GM19328 (cell line): ENCODE results near the gene CECR2.

Experiments
- ATAC-seq: cut with Tn5 transposase; IDR thresholded peaks from one replicate; pipeline ENCODE4 v1.9.1; 2021; ENCODE audit warnings: mild to moderate bottlenecking, moderate library complexity; ENCODE audit not compliant: unreplicated experiment

CECR2 gene

GRCh38 chr22:17443405-17444203 lies 74.3 kb downstream of the CECR2 start:
- no peak for ATAC-seq

GRCh38 chr22:17444204-17444504 lies 74.9 kb downstream of the CECR2 start:
- no peak for ATAC-seq

GRCh38 chr22:17446698-17447097 lies 77.4 kb downstream of the CECR2 start:
- ATAC-seq, result no peak

- no peak for ATAC-seq
These were observed 82.1 kb downstream of the CECR2 start for GRCh38 chr22:17451316-17451715.

- ATAC-seq, result no peak
These were observed 91.6 kb downstream of the CECR2 start for GRCh38 chr22:17460895-17461294.

GRCh38 chr22:17470880-17471500 lies 101.7 kb downstream of the CECR2 start:
- ATAC-seq, result no peak

GRCh38 chr22:17471886-17472535 lies 102.8 kb downstream of the CECR2 start:
- no peak for ATAC-seq

- no peak for ATAC-seq
These were observed 103.7 kb downstream of the CECR2 start for GRCh38 chr22:17472932-17473331.

- ATAC-seq, result no peak
These were observed 106.3 kb downstream of the CECR2 start for GRCh38 chr22:17475318-17476230.

GRCh38 chr22:17476838-17477237 lies 107.6 kb downstream of the CECR2 start:
- no peak for ATAC-seq

- no peak for ATAC-seq
These were observed 108.2 kb downstream of the CECR2 start for GRCh38 chr22:17477391-17477833.

- no peak for ATAC-seq
These were observed 109.9 kb downstream of the CECR2 start for GRCh38 chr22:17479135-17479534.

- no peak for ATAC-seq
These were observed 112.2 kb downstream of the CECR2 start for GRCh38 chr22:17481424-17481823.

- ATAC-seq, result no peak
These were observed 114.6 kb downstream of the CECR2 start for GRCh38 chr22:17483688-17484372.

- no peak for ATAC-seq
These were observed 115.3 kb downstream of the CECR2 start for GRCh38 chr22:17484608-17485007.

- no peak for ATAC-seq
These were observed 117.1 kb downstream of the CECR2 start for GRCh38 chr22:17486313-17486712.

GRCh38 chr22:17486719-17487118 lies 117.5 kb downstream of the CECR2 start:
- ATAC-seq, result no peak

- ATAC-seq, result no peak
These were observed 119.8 kb downstream of the CECR2 start for GRCh38 chr22:17489101-17489500.

- no peak for ATAC-seq
These were observed 121.9 kb downstream of the CECR2 start for GRCh38 chr22:17491090-17491640.

GRCh38 chr22:17492247-17492646 lies 123.0 kb downstream of the CECR2 start:
- no peak for ATAC-seq
